Posterior cingulate gyrus (tissue), 11 donors: ENCODE data around the gene APAF1.
"Not testable (repeated sequence)": the region's sequence is repeated elsewhere in the genome, so short reads cannot be mapped to it uniquely, and the experiment has no call there.

Experiments
- DNase-seq, 10 donors: peaks; one replicate each; pipeline versions ENCODE4 v3.0.0 to v3.0.0-alpha.2; 2020 to 2021; ENCODE audit warnings: mixed read lengths in 3 of 10
- intact Hi-C: fragments of 100-400 bp; cut with DNase I; formaldehyde crosslinking; loops from one replicate; pipeline ENCODE4 v1.15.1; 2023

Gene APAF1, protein sequence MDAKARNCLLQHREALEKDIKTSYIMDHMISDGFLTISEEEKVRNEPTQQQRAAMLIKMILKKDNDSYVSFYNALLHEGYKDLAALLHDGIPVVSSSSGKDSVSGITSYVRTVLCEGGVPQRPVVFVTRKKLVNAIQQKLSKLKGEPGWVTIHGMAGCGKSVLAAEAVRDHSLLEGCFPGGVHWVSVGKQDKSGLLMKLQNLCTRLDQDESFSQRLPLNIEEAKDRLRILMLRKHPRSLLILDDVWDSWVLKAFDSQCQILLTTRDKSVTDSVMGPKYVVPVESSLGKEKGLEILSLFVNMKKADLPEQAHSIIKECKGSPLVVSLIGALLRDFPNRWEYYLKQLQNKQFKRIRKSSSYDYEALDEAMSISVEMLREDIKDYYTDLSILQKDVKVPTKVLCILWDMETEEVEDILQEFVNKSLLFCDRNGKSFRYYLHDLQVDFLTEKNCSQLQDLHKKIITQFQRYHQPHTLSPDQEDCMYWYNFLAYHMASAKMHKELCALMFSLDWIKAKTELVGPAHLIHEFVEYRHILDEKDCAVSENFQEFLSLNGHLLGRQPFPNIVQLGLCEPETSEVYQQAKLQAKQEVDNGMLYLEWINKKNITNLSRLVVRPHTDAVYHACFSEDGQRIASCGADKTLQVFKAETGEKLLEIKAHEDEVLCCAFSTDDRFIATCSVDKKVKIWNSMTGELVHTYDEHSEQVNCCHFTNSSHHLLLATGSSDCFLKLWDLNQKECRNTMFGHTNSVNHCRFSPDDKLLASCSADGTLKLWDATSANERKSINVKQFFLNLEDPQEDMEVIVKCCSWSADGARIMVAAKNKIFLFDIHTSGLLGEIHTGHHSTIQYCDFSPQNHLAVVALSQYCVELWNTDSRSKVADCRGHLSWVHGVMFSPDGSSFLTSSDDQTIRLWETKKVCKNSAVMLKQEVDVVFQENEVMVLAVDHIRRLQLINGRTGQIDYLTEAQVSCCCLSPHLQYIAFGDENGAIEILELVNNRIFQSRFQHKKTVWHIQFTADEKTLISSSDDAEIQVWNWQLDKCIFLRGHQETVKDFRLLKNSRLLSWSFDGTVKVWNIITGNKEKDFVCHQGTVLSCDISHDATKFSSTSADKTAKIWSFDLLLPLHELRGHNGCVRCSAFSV (N-terminal part only)

GRCh38 chr12:98644712-98645571 lies at the start of gene APAF1, which contains the start of gene IKBIP:
Gene APAF1 (plus strand): TSS chr12:98645290. CDS start chr12:98648360, 3,070 bp downstream.
Gene IKBIP (minus strand): TSS chr12:98644788. CDS start chr12:98644701, 87 bp downstream.
- intact Hi-C loops: loop anchor here (1.0 to 10.0 kb wide), 2 partner anchors 52 to 130 kb away; partner anchors contain the start of genes SLC25A3 and TMPO
- peak; percentile 92 to 100 (median 96) for DNase-seq

GRCh38 chr12:98597313-98597712 lies 47.8 kb upstream of the APAF1 start:
- DNase-seq, intact Hi-C loops: not testable (repeated sequence)

DNA sequence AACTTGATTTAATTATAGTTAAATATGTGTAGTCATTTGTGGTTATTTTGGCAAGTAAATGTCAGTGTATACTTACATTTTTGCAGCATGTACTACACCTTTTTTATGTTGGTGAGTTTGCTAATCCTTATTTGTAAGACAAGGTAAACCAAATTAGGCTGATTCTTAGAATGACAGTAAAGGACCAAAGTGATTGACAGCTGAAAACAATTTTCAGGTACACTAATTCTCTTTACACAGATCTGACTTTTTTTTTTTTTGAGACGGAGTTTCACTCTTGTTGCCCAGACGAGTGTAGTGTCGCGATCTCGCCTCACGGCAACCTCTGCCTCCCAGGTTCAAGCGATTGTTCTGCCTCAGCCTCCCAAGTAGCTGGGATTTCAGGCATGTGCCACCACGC lies 43.2 kb upstream of the APAF1 start:
- no peak for DNase-seq
- intact Hi-C loops: no loop called here

GRCh38 chr12:98606359-98606988 lies 38.6 kb upstream of the APAF1 start:
- intact Hi-C loops: no loop called here
- no peak for DNase-seq

- no peak for DNase-seq
- intact Hi-C loops: no loop called here
These were observed 34.5 kb upstream of the APAF1 start for GRCh38 chr12:98610596-98610995.

DNA sequence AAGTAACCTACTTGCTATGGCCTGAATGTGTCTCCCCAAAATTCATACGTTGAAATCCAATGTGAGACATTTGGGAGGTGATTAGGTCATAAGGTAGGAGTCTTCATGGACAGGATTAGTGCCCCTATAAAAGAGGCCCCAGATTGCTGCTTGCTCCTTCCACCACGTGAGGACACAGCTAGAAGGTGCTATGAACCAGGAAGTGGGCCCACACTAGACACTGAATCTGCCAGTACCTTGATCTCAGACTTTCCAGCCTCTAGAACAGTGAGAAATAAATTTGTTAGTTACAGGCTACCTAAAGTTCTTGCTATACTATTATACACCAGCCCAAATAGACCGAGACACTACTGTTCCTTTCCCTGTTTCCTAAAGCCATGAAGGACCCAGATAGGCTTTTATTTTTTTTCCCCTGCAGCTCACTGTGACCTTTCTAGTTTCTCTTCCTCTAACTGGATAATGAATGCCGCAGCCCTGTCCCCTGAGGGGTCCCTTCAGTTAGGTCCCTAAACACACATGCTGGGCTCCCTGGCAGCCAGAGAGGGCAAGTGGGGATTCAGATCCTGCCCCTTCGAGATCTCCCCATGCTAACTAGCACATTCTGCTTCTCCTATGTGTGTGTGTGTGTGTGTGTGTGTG lies 32.3 kb upstream of the APAF1 start:
- no peak for DNase-seq
- intact Hi-C loops: no loop called here

DNA sequence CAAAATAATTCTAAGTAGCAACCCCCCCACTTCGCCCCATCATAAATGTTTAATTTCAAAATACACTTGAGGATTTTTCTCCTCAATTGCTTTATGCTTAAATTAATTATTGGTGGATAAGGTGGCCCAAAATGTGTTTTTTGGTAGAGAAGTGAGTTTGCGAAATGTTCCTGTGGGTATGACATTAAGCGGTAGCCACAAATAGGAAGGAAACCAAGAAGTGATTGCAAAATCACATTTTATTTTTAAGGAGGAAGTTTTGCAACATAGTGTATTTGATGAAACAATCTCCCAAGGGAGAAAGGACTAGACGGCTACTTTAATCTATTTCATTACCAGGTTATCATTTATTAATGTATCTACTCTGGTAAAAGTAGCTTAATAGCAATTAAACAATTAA lies 26.1 kb upstream of the APAF1 start:
- DNase-seq: no peak
- intact Hi-C loops: no loop called here

GRCh38 chr12:98635657-98636323 lies 9.3 kb upstream of the APAF1 start:
- intact Hi-C loops: no loop called here
- no peak for DNase-seq

GRCh38 chr12:98637068-98637467 lies 8.0 kb upstream of the APAF1 start:
- intact Hi-C loops: no loop called here
- no peak for DNase-seq

- DNase-seq: no peak
- intact Hi-C loops: no loop called here
These were observed 7.1 kb upstream of the APAF1 start for GRCh38 chr12:98638009-98638408.

GRCh38 chr12:98639491-98639890 lies 5.6 kb upstream of the APAF1 start:
- intact Hi-C loops: no loop called here
- DNase-seq: no peak

DNA sequence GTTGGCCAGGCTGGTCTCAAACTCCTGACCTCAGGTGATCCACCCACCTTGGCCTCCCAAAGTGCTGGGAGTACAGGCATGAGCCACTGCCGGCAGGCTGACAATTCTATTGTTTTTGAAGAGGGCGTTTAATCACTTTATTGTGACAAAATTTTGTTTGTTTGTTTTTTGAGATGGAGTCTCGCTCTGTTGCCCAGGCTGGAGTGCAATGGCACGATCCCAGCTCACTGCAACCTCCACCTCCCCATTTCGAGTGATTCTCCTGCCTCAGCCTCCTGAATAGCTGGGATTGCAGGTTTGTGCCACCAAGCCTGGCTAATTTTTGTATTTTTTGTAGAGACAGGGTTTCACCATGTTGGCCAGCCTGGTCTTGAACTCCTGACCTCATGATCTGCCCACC lies 2.3 kb upstream of the APAF1 start:
- not testable (repeated sequence) for DNase-seq
- intact Hi-C loops: loop anchor here (10.0 kb wide), 1 partner anchor 128 kb away; the partner anchor contains the start of gene TMPO

- peak in 3 of 10 donors; percentile 8 to 87 (median 22) for DNase-seq
- intact Hi-C loops: loop anchor here (1.0 to 10.0 kb wide), 2 partner anchors 51 to 130 kb away; partner anchors contain the start of genes SLC25A3 and TMPO
These were observed 718 bp upstream of the APAF1 start for GRCh38 chr12:98644433-98644711.

- intact Hi-C loops: loop anchor here (10.0 kb wide), 1 partner anchor 131 kb away; the partner anchor contains the start of gene TMPO
- peak in 7 of 10 donors; percentile 11 to 83 (median 29) for DNase-seq
These were observed 530 bp downstream of the APAF1 start for GRCh38 chr12:98645572-98646067.

DNA sequence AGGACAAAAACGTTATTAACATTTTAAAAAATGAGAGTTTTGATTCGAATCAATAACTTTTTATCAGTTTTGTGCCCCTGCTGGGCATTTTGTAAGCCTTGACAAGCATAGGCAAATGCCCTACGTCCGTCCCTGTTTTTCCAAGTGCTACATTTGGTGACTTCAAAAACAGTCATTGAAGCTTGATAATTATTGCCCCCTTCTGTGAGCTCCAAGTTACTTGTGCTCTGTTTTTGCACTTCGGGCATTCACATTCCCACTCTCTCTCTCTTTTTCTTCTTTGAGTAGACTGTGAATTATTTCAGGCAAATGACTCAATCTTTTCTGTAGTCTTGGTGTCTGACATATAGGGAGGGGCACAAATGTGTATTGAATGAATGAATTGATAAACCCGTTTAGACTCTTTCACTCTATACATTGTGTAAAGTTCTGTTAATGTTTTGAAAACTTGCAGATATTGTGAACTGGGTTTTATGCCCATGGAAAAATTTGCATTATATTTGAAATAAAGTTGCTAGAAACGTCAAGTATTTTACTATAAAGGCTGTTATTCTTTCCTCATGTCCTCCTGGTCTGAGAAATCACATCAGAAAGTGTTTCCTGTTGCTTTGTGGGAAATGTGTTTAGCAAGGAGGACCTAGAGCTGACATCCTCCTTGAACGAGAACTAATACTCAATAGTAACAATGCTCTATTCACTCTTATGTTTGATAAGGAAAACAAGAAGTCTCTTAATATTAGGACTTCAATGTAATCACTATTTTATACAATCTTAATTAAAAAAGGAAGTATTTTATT lies 1.4 kb downstream of the APAF1 start:
- DNase-seq: no peak
- intact Hi-C loops: loop anchor here (10.0 kb wide), 1 partner anchor 132 kb away; the partner anchor contains the start of gene TMPO

GRCh38 chr12:98651328-98651727 lies 6.2 kb downstream of the APAF1 start:
- intact Hi-C loops: no loop called here
- DNase-seq: no peak

GRCh38 chr12:98653866-98654493 lies 8.9 kb downstream of the APAF1 start:
- DNase-seq: no peak
- intact Hi-C loops: loop anchor here (2.0 kb wide), 1 partner anchor 87 kb away; no protein-coding TSS in a partner anchor
